HG03045 (cell line): ENCODE results near the gene HYAL3.
"Not testable (repeated sequence)": the region's sequence is repeated elsewhere in the genome, so short reads cannot be mapped to it uniquely, and the experiment has no call there.

Source experiments
- ATAC-seq: cut with Tn5 transposase; IDR thresholded peaks from one replicate; pipeline ENCODE4 v1.9.1; 2021; ENCODE audit warnings: mild to moderate bottlenecking, moderate library complexity; ENCODE audit not compliant: unreplicated experiment

Gene HYAL3

GRCh38 chr3:50292159-50293078, 6.8 kb downstream of the HYAL3 start, which contains the start of gene IFRD2:
Gene IFRD2 (minus strand): TSS chr3:50292429. CDS start chr3:50292274, 155 bp downstream.
- peak; percentile 88 for ATAC-seq

GRCh38 chr3:50290161-50290641, 9.0 kb downstream of the HYAL3 start:
- ATAC-seq = no peak

GRCh38 chr3:50289130-50289529, 10.1 kb downstream of the HYAL3 start:
- ATAC-seq = no peak

DNA sequence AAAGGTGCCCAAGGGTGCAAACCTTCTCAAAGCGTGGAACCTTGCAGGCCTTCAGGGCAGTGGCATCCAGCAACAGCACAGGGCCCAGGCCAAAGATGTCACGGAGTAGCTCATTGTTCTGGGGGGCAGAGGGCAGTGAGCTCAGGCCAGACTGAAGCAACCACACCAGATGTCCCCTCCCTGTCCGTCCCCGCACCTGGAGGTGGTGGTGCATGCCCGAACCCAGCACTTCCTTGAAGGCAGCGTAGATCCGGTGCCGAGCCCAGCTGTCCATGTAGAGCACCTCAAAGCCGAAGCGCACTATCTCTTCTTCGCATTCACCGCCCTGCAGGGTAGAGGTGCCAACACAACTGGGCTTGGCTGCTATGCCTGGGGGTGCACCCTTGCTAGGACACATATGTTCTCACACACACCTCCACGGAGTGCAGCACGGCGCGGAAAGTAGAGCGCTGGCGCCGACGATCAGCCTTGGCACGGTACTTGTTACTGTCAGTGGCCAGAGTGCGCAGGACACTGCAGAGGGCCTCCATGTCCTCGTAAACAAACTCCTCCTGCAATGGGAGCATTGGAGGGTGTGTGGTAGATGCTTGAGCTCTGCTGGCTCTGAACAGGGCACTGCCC, 10.7 kb downstream of the HYAL3 start:
- no peak for ATAC-seq

GRCh38 chr3:50287262-50287661, 11.9 kb downstream of the HYAL3 start:
- no peak for ATAC-seq

DNA sequence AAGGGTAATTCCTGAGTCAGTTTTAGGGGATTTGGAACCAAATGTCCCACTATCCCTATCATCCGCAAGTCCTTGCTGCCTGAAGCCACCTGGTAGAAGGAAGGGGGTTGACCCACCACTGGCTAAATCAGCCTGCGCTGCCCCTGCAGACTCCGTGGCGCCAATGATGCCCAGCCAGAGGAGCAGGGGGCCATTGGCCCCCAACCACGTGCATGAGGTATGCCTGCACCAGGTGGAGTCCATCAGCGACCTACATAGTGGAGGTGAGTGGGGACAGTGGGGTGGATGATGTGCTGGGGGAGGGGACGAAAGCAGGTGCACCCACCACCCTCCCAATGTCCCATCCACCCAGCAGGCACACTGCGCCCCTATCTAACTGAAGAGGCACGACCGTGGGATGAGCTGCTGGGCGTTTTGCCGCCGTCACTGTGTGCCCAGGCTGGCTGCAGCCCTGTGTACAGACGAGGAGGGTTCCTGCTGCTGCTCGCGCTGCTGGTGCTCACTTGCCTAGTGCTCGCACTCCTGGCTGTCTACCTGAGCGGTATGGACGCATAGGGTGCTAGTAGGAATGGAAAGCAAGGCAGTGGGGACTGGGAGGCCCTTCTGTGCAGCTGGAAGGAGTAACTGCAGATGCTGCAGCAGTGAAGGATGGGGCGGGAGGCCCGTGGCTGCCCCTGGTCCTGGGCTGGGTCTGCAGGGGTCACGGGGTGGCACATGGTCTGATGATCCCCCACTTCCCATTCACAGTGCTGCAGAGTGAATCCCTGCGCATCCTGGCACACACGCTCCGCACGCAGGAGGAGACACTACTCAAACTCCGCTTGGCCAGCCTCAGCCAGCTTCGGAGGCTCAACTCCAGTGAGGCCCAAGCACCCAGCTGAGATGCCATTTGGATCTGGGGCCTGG, 12.6 kb downstream of the HYAL3 start:
- no peak for ATAC-seq

GRCh38 chr3:50284121-50284520, 15.1 kb downstream of the HYAL3 start:
- ATAC-seq = not testable (repeated sequence)

DNA sequence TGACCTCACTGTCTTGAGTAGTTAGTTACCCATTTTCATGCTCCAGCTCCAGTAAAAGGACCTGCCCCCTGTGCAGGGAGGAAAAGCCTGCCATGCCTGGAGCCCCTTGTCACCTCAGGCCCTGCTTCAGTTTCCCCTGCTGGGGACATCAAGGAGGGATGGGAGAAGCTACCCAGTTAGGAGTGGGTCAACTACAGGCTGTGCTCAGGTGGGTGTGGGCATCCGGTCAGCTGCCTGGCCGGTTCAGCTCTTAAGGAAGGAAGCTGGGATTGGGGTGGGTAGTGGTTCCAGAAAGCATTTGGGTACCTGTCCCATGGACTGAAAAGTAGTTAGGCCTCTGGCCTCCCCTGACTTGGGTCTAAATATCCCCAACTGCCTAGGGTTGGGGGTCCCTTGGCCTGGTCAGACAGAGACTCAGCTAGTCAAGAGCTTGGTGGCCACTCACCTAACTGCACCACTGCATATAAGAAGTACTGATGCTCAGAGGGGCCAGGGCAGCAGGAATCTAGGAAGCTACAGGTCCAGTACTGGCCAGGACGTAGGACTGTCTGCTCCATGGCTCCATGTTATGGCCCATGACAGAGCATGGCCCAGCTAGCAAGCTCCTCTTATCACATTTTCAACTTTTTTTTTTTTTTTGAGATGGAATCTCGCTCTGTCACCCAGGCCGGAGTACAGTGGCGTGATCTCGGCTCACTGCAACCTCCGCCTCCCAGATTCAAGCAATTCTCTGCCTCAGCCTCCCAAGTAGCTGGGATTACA, 19.8 kb downstream of the HYAL3 start:
- ATAC-seq = no peak

- ATAC-seq = no peak
Observed at GRCh38 chr3:50278880-50279224, 20.4 kb downstream of the HYAL3 start, which contains the start of gene LSMEM2. Gene LSMEM2 (plus strand): TSS chr3:50279087. CDS start chr3:50279114, 27 bp downstream.

GRCh38 chr3:50278123-50278879, 20.9 kb downstream of the HYAL3 start:
- no peak for ATAC-seq

- ATAC-seq = no peak
Observed at GRCh38 chr3:50276762-50277101, 22.5 kb downstream of the HYAL3 start.

DNA sequence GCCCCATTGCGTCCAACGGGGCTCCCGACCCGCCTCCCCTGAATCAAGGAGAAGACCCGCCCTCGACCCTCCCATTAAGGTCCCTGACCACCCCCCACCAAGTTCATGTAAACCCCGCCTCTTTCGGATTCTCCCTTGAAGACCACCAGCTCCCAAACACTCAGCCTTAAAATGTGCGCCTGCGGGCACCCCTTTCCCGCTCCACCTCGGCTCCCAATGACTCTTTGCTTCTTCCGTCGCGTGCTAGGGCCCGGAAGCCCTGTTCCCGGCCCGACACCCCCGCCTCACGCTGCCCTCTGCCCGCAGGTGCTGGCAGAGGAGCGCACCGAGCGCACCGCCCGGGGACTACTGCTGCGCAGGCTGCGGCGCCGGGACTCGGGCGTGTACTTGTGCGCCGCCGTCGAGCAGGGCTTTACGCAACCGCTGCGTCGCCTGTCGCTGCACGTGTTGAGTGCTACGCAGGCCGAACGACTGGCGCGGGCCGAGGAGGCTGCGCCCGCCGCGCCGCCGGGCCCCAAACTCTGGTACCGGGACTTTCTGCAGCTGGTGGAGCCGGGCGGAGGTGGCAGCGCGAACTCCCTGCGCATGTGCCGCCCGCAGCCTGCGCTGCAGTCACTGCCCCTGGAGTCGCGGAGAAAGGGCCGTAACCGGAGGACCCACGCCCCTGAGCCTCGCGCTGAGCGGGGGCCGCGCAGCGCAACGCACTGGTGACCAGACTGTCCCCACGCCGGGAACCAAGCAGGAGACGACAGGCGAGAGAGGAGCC, 23.0 kb downstream of the HYAL3 start:
- no peak for ATAC-seq

DNA sequence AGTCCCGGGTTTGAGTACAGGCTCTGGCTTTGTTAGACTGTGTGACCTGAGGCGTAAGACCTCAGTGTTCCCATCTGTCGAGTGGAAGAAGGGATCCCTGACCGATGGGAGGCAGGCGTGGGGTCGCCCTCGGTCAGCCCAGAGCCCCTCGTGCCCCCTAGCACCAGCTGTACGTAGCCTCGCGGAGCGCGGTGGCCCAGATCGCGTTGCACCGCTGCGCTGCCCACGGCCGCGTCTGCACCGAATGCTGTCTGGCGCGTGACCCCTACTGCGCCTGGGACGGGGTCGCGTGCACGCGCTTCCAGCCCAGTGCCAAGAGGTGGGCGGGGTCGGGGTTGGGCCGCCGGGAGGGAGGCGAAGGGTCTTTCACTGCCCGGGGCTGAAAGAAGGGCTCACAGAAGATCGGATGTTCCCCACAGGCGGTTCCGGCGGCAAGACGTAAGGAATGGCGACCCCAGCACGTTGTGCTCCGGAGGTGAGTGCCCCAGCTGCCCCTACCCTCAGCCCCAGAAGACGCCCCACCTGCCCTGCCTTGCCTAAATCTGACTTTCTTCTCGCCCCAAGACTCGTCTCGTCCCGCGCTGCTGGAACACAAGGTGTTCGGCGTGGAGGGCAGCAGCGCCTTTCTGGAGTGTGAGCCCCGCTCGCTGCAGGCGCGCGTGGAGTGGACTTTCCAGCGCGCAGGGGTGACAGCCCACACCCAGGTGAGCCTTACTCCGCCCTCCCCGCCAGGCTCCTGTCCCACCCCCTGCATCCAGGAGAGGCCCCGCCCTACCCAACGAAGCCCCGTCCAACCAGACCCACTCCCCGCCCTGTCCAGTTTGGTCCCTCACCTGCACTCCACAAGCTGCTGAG, 23.8 kb downstream of the HYAL3 start:
- no peak for ATAC-seq

DNA sequence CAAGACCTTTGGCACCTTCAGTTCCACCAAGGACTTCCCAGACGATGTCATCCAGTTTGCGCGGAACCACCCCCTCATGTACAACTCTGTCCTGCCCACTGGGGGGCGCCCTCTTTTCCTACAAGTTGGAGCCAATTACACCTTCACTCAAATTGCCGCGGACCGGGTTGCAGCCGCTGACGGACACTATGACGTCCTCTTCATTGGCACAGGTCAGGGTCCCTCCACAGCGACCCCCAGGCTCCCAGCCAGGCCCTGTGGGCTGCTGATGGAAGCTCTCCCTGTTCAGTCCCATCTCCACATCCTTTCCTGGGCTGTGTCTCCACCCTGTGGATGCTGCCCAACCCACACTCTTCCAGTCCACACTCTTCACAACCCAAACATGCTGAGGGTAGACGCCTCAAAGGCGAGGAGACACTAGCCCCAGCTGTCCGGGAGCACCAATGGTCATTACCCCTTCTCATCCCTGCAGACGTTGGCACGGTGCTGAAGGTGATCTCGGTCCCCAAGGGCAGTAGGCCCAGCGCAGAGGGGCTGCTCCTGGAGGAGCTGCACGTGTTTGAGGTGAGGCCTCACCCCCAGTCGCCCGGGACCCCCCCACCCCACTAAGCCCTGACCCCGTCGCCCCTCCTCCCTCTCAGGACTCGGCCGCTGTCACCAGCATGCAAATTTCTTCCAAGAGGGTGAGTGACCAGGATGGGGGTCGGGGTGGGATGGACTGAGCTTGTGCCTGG, 24.7 kb downstream of the HYAL3 start:
- no peak for ATAC-seq

GRCh38 chr3:50273689-50274065, 25.5 kb downstream of the HYAL3 start:
- ATAC-seq = no peak

- ATAC-seq = peak; percentile 54
Observed at GRCh38 chr3:50272911-50273688, 26.1 kb downstream of the HYAL3 start.

DNA sequence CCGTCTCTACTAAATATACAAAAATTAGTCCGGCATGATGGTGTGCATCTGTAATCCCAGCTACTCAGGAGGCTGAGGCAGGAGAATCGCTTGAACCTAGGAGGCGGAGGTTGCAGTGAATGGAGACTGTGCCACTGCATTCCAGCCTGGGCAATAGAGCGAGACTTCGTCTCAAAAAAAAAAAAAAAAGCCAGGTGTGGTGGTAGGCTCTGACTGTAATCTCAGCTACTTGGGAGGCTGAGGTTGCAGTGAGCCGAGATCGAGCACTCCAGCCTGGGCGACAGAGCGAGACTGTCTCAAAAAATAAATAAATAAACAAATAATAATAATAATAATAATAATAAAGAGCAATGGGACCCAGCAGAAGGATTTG, 26.7 kb downstream of the HYAL3 start:
- ATAC-seq = not testable (repeated sequence)
